Lung microvascular endothelial cell (primary cell): ENCODE data around the gene GTF2IRD1. TPM values are rescaled to one million over a fixed set of nuclear protein-coding genes. Genes with fewer than 3 reads are reported as not detected.
"Not testable (repeated sequence)": the region's sequence is repeated elsewhere in the genome, so short reads cannot be mapped to it uniquely, and the experiment has no call there.

Experiments
- DNase-seq, 2 donors: peaks; one replicate each; pipeline versions ENCODE4 v3.0.0 to v3.0.0-alpha.2; 2010; ENCODE audit warnings: low read depth in 2 of 2
- total RNA-seq: library from RNA; depleted of rRNA; stranded (reverse); fragments of >200 nt; gene quantifications from 2 replicates; pipeline ENCODE4 v1.2.1, GENCODE V29; 2014

GTF2IRD1 gene
- total RNA-seq, 1 donor from 2014 or later = 5.2 TPM

GRCh38 chr7:74650055-74650454, 196.3 kb downstream of the GTF2IRD1 start:
- DNase-seq = peak; percentile 47 to 78

DNA sequence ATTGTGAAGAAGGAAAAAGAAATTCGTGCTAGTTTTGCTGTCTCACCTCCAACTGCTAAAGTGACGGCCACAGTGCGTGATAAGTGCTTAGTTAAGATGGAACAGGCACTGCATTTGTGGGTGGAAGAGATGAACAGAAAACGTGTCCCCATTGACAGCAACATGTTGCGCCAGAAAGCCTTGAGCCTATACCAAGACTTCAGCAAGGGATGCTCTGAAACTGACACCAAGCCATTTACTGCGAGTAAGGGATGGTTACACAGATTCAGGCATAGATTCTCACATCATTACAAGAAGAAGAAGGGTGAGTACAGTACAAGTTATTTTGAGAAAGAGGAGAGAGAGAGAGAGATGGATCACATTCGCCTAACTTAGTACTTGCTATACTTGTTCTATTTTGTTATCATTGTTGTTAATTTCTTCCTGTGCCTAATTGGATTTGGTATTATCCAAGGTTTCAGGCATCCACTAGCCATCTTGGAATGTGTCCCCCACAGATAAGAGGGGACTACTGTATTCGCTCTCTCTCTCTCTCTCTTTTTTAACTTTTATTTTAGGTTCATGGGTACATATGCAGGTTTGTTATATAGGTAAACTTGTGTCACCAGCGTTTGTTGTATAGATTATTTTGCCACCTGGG, 196.9 kb downstream of the GTF2IRD1 start:
- not testable (repeated sequence) for DNase-seq

DNA sequence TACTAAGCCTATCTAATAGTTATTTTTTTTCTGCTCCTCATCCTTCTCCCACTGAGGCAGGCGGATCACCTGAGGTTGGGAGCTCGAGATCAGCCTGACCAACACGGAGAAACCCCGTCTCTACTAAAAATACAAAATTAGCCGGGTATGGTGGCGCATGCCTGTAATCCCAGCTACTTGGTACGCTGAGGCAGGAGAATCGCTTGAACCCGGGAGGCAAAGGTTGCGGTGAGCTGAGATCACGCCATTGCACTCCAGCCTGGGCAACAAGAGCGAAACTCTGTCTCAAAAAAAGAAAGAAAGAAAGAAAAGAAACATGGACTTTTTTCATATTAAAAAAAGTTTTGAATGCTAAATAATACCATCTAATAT, 197.4 kb downstream of the GTF2IRD1 start:
- not testable (repeated sequence) for DNase-seq

Other genes with a start within 250 kb of the GTF2IRD1 start
- gene LAT2, start 243.9 kb upstream of the GTF2IRD1 start, total RNA-seq = 1.3 and 3.0 TPM in 2 replicates
- 15.7 and 17.7 TPM in 2 replicates for gene RFC2, start 199.5 kb upstream of the GTF2IRD1 start, total RNA-seq
- 28.1 and 42.3 TPM in 2 replicates for gene CLIP2, start 164.5 kb upstream of the GTF2IRD1 start, total RNA-seq
- 71.0 and 107 TPM in 2 replicates for gene GTF2I, start 203.8 kb downstream of the GTF2IRD1 start, total RNA-seq